Caco-2 (cell line): ENCODE measurements around the gene ASAP2. TPM values are rescaled to one million over a fixed set of nuclear protein-coding genes. Genes with fewer than 3 reads are reported as not detected.

Source experiments
- BruUV-seq: library from RNA; stranded (reverse); fragments of 400-500 nt; replicated peaks from 2 replicates; lab custom pipeline; 2021; lab: Mats Ljungman, UMichigan
- CTCF ChIA-PET: fragments of 300-600 bp; sonication (Branson Sonifier 250); formaldehyde crosslinking; loops from one replicate; lab custom pipeline; 2022; ENCODE audit warnings: antibody characterized with exemption; lab: Charles Lee
- POLR2A ChIA-PET: fragments of 300-600 bp; sonication (Branson Sonifier 250); formaldehyde crosslinking; loops from one replicate; lab custom pipeline; 2022; ENCODE audit warnings: antibody characterized with exemption; lab: Charles Lee
- DNase-seq, 2 experiments: peaks; one replicate each; pipeline versions ENCODE4 v3.0.0 to v3.0.0-alpha.2; 2020 to 2022
- H3K27me3 ChIP-seq: replicated peaks from 2 replicates; pipeline ENCODE4 v1.6.0; 2011; ENCODE audit warnings: low read length; ENCODE audit not compliant: control insufficient read depth, insufficient read depth
- H3K36me3 ChIP-seq: 2 replicates; pipeline ENCODE4 v1.5.1; 2011; ENCODE audit warnings: low read length; ENCODE audit not compliant: control insufficient read depth, insufficient read depth
- H3K4me1 ChIP-seq: fragments of 250-450 bp; sonication (Bioruptor Pico); 2 replicates; pipeline ENCODE4 v1.5.1; 2020; ENCODE audit warnings: mild to moderate bottlenecking
- H3K4me3 ChIP-seq: 2 replicates; pipeline ENCODE4 v1.5.1; 2011; ENCODE audit warnings: low read depth, mild to moderate bottlenecking, control low read depth, low read length
- H3K9me3 ChIP-seq: fragments of 250-450 bp; sonication (Bioruptor Pico); 2 replicates; pipeline ENCODE4 v1.5.1; 2020; ENCODE audit warnings: mild to moderate bottlenecking, moderate library complexity
- H3K27ac Mint-ChIP-seq: one replicate; pipeline ENCODE4 v1.8.0; 2022; ENCODE audit warnings: mixed read lengths; ENCODE audit not compliant: unreplicated experiment
- H3K27me3 Mint-ChIP-seq: one replicate; pipeline ENCODE4 v1.8.0; 2022; ENCODE audit warnings: mixed read lengths; ENCODE audit not compliant: insufficient read depth, unreplicated experiment
- H3K36me3 Mint-ChIP-seq: one replicate; pipeline ENCODE4 v1.8.0; 2022; ENCODE audit warnings: mild to moderate bottlenecking, mixed read lengths; ENCODE audit not compliant: insufficient read depth, unreplicated experiment
- H3K4me1 Mint-ChIP-seq: one replicate; pipeline ENCODE4 v1.8.0; 2022; ENCODE audit warnings: low read depth, mixed read lengths; ENCODE audit not compliant: unreplicated experiment
- H3K4me3 Mint-ChIP-seq: one replicate; pipeline ENCODE4 v1.8.0; 2022; ENCODE audit warnings: mild to moderate bottlenecking, moderate library complexity, mixed read lengths; ENCODE audit not compliant: unreplicated experiment
- H3K9me3 Mint-ChIP-seq: one replicate; pipeline ENCODE4 v1.8.0; 2022; ENCODE audit warnings: mixed read lengths; ENCODE audit not compliant: unreplicated experiment
- intact Hi-C: fragments of 100-400 bp; cut with micrococcal nuclease; formaldehyde crosslinking; loops from one replicate; pipeline ENCODE4 v1.10.0; 2022; ENCODE audit not compliant: unreplicated experiment
- total RNA-seq: library from RNA; stranded (reverse); gene quantifications from 2 replicates; pipeline ENCODE4 v1.2.3, GENCODE V29; 2022
- TF ChIP-seq, protein P1 (sequence below), 2 experiments: fragments of 200-600 bp in 1 of 2; IDR thresholded peaks; 1 replicate in 1 of 2; 2 replicates in 1 of 2; pipeline versions ENCODE4 v1.5.1 to v1.8.0; 2011 to 2022; ENCODE audit warnings: antibody characterized with exemption in 1 of 2, control low read depth in 1 of 2, inconsistent platforms in 1 of 2, low read depth in 1 of 2, low read length in 1 of 2, mild to moderate bottlenecking in 1 of 2, moderate library complexity in 1 of 2; ENCODE audit not compliant: insufficient read depth in 1 of 2, severe bottlenecking in 1 of 2, unreplicated experiment in 1 of 2

Gene ASAP2
- total RNA-seq, 1 experiment from 2014 or later, result 25.6 TPM

- no peak overlapping the region for H3K4me3 Mint-ChIP-seq
- intact Hi-C loops, result no loop called here
- Histone ChIP-seq H3K36me3 (peaks cover 3% of the 10 kb centered on the region; the same call in 1 of the 2 replicates), H3K27me3 (no peaks in the 10 kb centered on the region), H3K9me3 (no peaks in the 10 kb centered on the region), H3K4me1 (no peaks in the 10 kb centered on the region), H3K4me3 (no peak overlapping the region)
- POLR2A ChIA-PET, result no interaction called here
- CTCF ChIA-PET, result no interaction called here
- no peak for DNase-seq
- peaks cover 45% of the 10 kb centered on the region for H3K36me3 Mint-ChIP-seq
- H3K27me3 Mint-ChIP-seq, result no peaks in the 10 kb centered on the region
- no peaks in the 10 kb centered on the region for H3K9me3 Mint-ChIP-seq
- BruUV-seq, result no TSS peak
- no peak overlapping the region for H3K27ac Mint-ChIP-seq
- TF ChIP-seq, protein P1, sequence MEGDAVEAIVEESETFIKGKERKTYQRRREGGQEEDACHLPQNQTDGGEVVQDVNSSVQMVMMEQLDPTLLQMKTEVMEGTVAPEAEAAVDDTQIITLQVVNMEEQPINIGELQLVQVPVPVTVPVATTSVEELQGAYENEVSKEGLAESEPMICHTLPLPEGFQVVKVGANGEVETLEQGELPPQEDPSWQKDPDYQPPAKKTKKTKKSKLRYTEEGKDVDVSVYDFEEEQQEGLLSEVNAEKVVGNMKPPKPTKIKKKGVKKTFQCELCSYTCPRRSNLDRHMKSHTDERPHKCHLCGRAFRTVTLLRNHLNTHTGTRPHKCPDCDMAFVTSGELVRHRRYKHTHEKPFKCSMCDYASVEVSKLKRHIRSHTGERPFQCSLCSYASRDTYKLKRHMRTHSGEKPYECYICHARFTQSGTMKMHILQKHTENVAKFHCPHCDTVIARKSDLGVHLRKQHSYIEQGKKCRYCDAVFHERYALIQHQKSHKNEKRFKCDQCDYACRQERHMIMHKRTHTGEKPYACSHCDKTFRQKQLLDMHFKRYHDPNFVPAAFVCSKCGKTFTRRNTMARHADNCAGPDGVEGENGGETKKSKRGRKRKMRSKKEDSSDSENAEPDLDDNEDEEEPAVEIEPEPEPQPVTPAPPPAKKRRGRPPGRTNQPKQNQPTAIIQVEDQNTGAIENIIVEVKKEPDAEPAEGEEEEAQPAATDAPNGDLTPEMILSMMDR (IDR thresholded peaks at IDR 0.05; ENCODE audit: insufficient read depth in 1 of 2, low read depth in 1 of 2, low read length in 1 of 2, severe bottlenecking in 1 of 2, unreplicated experiment in 1 of 2), result no peak
- H3K4me1 Mint-ChIP-seq, result no peaks in the 10 kb centered on the region
These were observed 172.1 kb downstream of the ASAP2 start for GRCh38 chr2:9378433-9379390.

DNA sequence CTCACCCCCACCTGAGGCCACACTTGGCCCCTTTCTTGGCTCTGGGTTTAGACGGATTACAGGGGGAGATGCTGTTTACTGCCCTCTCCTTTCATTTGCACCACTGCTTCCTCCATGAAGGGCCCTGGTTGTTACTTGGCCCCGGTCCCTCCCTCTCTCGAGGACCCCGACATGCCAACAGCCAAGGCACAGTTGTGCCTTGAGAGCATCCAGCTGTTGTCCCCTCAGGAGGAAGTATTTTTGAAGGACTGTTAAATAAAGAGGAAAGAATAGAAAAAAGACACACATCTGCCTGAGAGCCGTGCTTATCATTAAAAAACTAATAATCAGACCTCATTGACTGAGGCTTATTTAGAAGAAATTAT is 172.8 kb downstream of the ASAP2 start:
- no peaks in the 10 kb centered on the region for H3K9me3 Mint-ChIP-seq
- H3K36me3 Mint-ChIP-seq, result peaks cover 45% of the 10 kb centered on the region
- POLR2A ChIA-PET, result no interaction called here
- Histone ChIP-seq H3K4me3 (no peak overlapping the region), H3K9me3 (no peaks in the 10 kb centered on the region), H3K36me3 (peaks cover 1% of the 10 kb centered on the region; the same call in 1 of the 2 replicates), H3K4me1 (no peaks in the 10 kb centered on the region), H3K27me3 (no peaks in the 10 kb centered on the region)
- CTCF ChIA-PET, result no interaction called here
- H3K27me3 Mint-ChIP-seq, result no peaks in the 10 kb centered on the region
- no peak for DNase-seq
- TF ChIP-seq, protein P1 (IDR thresholded peaks at IDR 0.05; ENCODE audit: insufficient read depth in 1 of 2, low read depth in 1 of 2, low read length in 1 of 2, severe bottlenecking in 1 of 2, unreplicated experiment in 1 of 2), result no peak
- H3K4me3 Mint-ChIP-seq, result no peak overlapping the region
- BruUV-seq, result no TSS peak
- no peaks in the 10 kb centered on the region for H3K4me1 Mint-ChIP-seq
- intact Hi-C loops, result no loop called here
- no peak overlapping the region for H3K27ac Mint-ChIP-seq

GRCh38 chr2:9380702-9381628 is 174.4 kb downstream of the ASAP2 start:
- H3K9me3 Mint-ChIP-seq, result no peaks in the 10 kb centered on the region
- no peaks in the 10 kb centered on the region for H3K27me3 Mint-ChIP-seq
- no peak for DNase-seq
- H3K4me3 ChIP-seq, result no peak overlapping the region
- no TSS peak for BruUV-seq
- ChIA-PET POLR2A (no interaction called here), CTCF (interaction anchor here (0.7 to 1.4 kb wide), 3 partner anchors 10 to 238 kb away, joined by 3 to 6 read pairs (median 5); no protein-coding TSS in a partner anchor)
- H3K36me3 ChIP-seq, result peaks cover 2% of the 10 kb centered on the region
- H3K27ac Mint-ChIP-seq, result no peak overlapping the region
- H3K4me1 Mint-ChIP-seq, result no peaks in the 10 kb centered on the region
- TF ChIP-seq, protein P1 (IDR thresholded peaks at IDR 0.05; ENCODE audit: insufficient read depth in 1 of 2, low read depth in 1 of 2, low read length in 1 of 2, severe bottlenecking in 1 of 2, unreplicated experiment in 1 of 2), result no peak
- intact Hi-C loops, result no loop called here
- peaks cover 38% of the 10 kb centered on the region for H3K36me3 Mint-ChIP-seq
- H3K9me3 ChIP-seq, result no peaks in the 10 kb centered on the region
- H3K27me3 ChIP-seq, result no peaks in the 10 kb centered on the region
- no peaks in the 10 kb centered on the region for H3K4me1 ChIP-seq
- no peak overlapping the region for H3K4me3 Mint-ChIP-seq
